ENCODE measurements around the gene GOLGA3. TPM values are rescaled to one million over a fixed set of nuclear protein-coding genes. Genes with fewer than 3 reads are reported as not detected.
"Not testable (repeated sequence)": the region's sequence is repeated elsewhere in the genome, so short reads cannot be mapped to it uniquely, and the experiment has no call there.

GOLGA3 gene
- total RNA-seq, 2 experiments from 2014 or later, result 36.7 to 38.5 TPM

GRCh38 chr12:132807295-132808092 lies 21.2 kb downstream of the GOLGA3 start:
- Mint-ChIP-seq H3K27ac (no peak overlapping the region), H3K4me1 (peaks cover 25% of the 10 kb centered on the region), H3K27me3 (no peaks in the 10 kb centered on the region), H3K4me3 (no peak overlapping the region), H3K36me3 (ENCODE audit: low read depth) (peaks cover 67% of the 10 kb centered on the region), H3K9me3 (ENCODE audit: low read depth) (no peaks in the 10 kb centered on the region)
- intact Hi-C loops (cut with DNase I, micrococcal nuclease), result loop anchor here (2.0 to 5.0 kb wide), 2 partner anchors 39 to 40 kb away; no protein-coding TSS in a partner anchor
- DNase-seq, result no peak
- CTCF ChIA-PET, result interaction anchor here (0.8 to 1.3 kb wide), 5 partner anchors 14 to 97 kb away, joined by 3 read pairs; no protein-coding TSS in a partner anchor
- no peak for ATAC-seq
- POLR2A ChIA-PET, result no interaction called here

DNA sequence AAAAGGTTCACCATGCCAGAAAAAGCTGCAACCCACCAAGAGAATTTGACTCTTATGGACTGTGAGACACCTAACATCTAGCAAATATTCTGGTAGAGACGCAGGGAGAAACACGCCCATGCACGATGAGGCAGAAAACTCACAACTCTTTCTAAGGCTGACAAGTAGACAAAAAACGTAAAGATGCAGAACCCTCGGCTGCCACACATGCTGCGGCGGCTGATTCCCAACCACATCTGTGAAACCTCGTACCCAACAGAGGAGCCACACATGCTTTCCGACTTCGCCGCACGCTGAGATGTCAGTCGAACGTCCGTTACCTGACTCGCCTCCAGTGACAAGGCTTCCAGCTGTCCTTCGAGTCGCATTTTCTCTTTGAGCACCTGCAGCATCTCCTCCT lies 21.8 kb downstream of the GOLGA3 start:
- no peak overlapping the region for H3K27ac Mint-ChIP-seq
- ChIA-PET CTCF (interaction anchor here (0.8 to 1.3 kb wide), 5 partner anchors 15 to 192 kb away, joined by 3 read pairs; no protein-coding TSS in a partner anchor), POLR2A (no interaction called here)
- no peaks in the 10 kb centered on the region for H3K27me3 Mint-ChIP-seq
- H3K9me3 Mint-ChIP-seq (ENCODE audit: low read depth), result no peaks in the 10 kb centered on the region
- ATAC-seq, result peak; percentile 78
- H3K4me3 Mint-ChIP-seq, result no peak overlapping the region
- peak; percentile 72 for DNase-seq
- peaks cover 64% of the 10 kb centered on the region for H3K36me3 Mint-ChIP-seq (ENCODE audit: low read depth)
- H3K4me1 Mint-ChIP-seq, result peaks cover 22% of the 10 kb centered on the region
- intact Hi-C loops (cut with DNase I, micrococcal nuclease), result loop anchor here (2.0 to 5.0 kb wide), 2 partner anchors 38 to 40 kb away; no protein-coding TSS in a partner anchor

DNA sequence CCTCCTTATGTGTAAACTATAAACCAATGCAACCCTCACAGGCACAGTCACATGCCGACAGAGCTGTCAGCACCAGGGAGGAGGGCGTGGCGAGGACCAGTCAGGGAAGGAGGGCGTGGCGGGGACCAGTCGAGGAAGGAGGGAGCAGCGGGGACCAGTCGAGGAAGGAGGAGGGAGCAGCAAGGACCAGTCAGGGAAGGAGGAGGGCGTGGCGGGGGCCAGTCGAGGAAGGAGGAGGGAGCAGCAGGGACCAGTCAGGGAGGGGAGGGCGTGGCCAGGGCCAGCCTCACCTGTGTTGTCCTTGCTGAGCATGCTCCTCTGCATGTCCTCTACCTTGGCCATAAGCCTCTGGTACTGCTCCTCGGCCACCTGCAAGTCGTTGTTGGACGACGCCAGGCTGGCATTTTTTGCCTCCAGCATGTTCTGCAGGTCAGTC lies 24.2 kb downstream of the GOLGA3 start:
- Mint-ChIP-seq H3K27me3 (no peaks in the 10 kb centered on the region), H3K4me3 (no peak overlapping the region), H3K4me1 (peaks cover 22% of the 10 kb centered on the region), H3K27ac (no peak overlapping the region), H3K36me3 (ENCODE audit: low read depth) (peaks cover 73% of the 10 kb centered on the region), H3K9me3 (ENCODE audit: low read depth) (no peaks in the 10 kb centered on the region)
- DNase-seq (no peak), ATAC-seq (no peak)
- CTCF ChIA-PET, result interaction anchor here (0.9 kb wide), 1 partner anchor 100 kb away, joined by 4 read pairs; no protein-coding TSS in a partner anchor
- intact Hi-C loops (cut with DNase I, micrococcal nuclease), result no loop called here
- POLR2A ChIA-PET, result interaction anchor here (0.7 kb wide), 1 partner anchor 226 kb away, joined by 3 read pairs; no protein-coding TSS in a partner anchor

- CTCF ChIA-PET, result no interaction called here
- DNase-seq (no peak), ATAC-seq (no peak)
- H3K9me3 Mint-ChIP-seq (ENCODE audit: low read depth), result no peaks in the 10 kb centered on the region
- H3K27me3 Mint-ChIP-seq, result no peaks in the 10 kb centered on the region
- H3K36me3 Mint-ChIP-seq (ENCODE audit: low read depth), result peaks cover 74% of the 10 kb centered on the region
- intact Hi-C loops (cut with DNase I, micrococcal nuclease), result no loop called here
- H3K27ac Mint-ChIP-seq, result no peak overlapping the region
- POLR2A ChIA-PET, result no interaction called here
- peaks cover 22% of the 10 kb centered on the region for H3K4me1 Mint-ChIP-seq
- no peak overlapping the region for H3K4me3 Mint-ChIP-seq
Measured at GRCh38 chr12:132803888-132804287, 24.8 kb downstream of the GOLGA3 start.

- Mint-ChIP-seq H3K4me3 (no peak overlapping the region), H3K4me1 (peaks cover 20% of the 10 kb centered on the region), H3K27me3 (no peaks in the 10 kb centered on the region), H3K9me3 (ENCODE audit: low read depth) (no peaks in the 10 kb centered on the region), H3K27ac (no peak overlapping the region), H3K36me3 (ENCODE audit: low read depth) (peaks cover 70% of the 10 kb centered on the region)
- intact Hi-C loops (cut with DNase I, micrococcal nuclease), result no loop called here
- POLR2A ChIA-PET, result no interaction called here
- DNase-seq (no peak), ATAC-seq (no peak)
- CTCF ChIA-PET, result no interaction called here
Measured at GRCh38 chr12:132803125-132803524, 25.5 kb downstream of the GOLGA3 start.

DNA sequence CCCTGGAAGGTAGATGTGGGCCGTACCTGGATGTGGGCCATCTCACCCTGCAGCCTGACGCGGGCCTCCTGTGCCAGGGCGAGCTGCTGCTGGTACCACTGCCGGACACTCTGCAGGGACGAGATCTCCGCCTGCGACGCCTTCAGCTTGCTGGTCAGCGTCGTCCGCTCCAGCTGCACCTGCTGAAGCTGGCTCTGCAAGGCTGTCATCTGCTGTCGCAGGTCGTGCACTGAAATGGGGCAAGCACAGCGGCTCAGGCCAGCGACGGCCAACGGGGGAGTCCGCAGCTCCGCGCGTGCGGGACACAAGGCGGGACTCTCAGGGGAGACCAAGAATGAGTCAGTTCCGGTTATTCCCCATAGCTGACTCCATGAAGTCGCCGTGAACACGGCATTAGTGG lies 26.9 kb downstream of the GOLGA3 start:
- POLR2A ChIA-PET, result no interaction called here
- CTCF ChIA-PET, result no interaction called here
- no peak overlapping the region for H3K4me3 Mint-ChIP-seq

DNA sequence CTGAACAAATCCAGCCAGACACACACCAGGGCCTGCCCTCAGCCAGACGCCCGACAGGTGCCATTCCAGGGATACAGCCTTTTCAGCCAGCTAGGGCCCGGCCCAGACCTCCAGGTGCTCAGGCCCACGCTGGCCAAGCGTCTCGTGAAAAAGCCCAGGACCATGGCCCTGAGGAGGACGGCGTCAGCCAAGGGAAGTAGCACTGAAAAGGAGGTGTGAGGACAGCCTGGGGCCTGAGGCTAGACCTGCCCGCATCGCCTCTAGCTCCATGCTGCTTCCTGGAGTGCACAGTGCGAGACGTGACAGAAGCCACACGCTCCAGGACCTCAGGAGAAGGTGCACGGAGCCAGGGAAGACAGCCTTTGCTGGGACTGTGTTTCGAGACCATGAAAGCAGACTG lies 29.8 kb downstream of the GOLGA3 start:
- H3K9me3 Mint-ChIP-seq (ENCODE audit: low read depth), result no peaks in the 10 kb centered on the region
- intact Hi-C loops (cut with DNase I, micrococcal nuclease), result no loop called here
- H3K36me3 Mint-ChIP-seq (ENCODE audit: low read depth), result peaks cover 66% of the 10 kb centered on the region
- DNase-seq (no peak), ATAC-seq (no peak)
- ChIA-PET CTCF (interaction anchor here (0.7 to 1.4 kb wide), 2 partner anchors 24 to 479 kb away, joined by 3 read pairs; no protein-coding TSS in a partner anchor), POLR2A (interaction anchor here (0.5 kb wide), 1 partner anchor 102 kb away, joined by 3 read pairs; no protein-coding TSS in a partner anchor)
- H3K4me3 Mint-ChIP-seq, result no peak overlapping the region
- H3K4me1 Mint-ChIP-seq, result no peaks in the 10 kb centered on the region
- no peak overlapping the region for H3K27ac Mint-ChIP-seq
- no peaks in the 10 kb centered on the region for H3K27me3 Mint-ChIP-seq

More for the DNA sequence above, 26.9 kb downstream of the GOLGA3 start:
- H3K27ac Mint-ChIP-seq, result no peak overlapping the region
- DNase-seq (no peak), ATAC-seq (no peak)
- intact Hi-C loops (cut with DNase I, micrococcal nuclease), result no loop called here
- peaks cover 68% of the 10 kb centered on the region for H3K36me3 Mint-ChIP-seq (ENCODE audit: low read depth)
- no peaks in the 10 kb centered on the region for H3K27me3 Mint-ChIP-seq
- peaks cover 8% of the 10 kb centered on the region for H3K4me1 Mint-ChIP-seq
- no peaks in the 10 kb centered on the region for H3K9me3 Mint-ChIP-seq (ENCODE audit: low read depth)

- POLR2A ChIA-PET, result no interaction called here
- no peak overlapping the region for H3K27ac Mint-ChIP-seq
- H3K27me3 Mint-ChIP-seq, result no peaks in the 10 kb centered on the region
- no peak overlapping the region for H3K4me3 Mint-ChIP-seq
- peaks cover 58% of the 10 kb centered on the region for H3K36me3 Mint-ChIP-seq (ENCODE audit: low read depth)
- CTCF ChIA-PET, result interaction anchor here (0.7 kb wide), 1 partner anchor 478 kb away, joined by 3 read pairs; no protein-coding TSS in a partner anchor
- DNase-seq (no peak), ATAC-seq (no peak)
- H3K9me3 Mint-ChIP-seq (ENCODE audit: low read depth), result no peaks in the 10 kb centered on the region
- intact Hi-C loops (cut with DNase I, micrococcal nuclease), result no loop called here
- H3K4me1 Mint-ChIP-seq, result no peaks in the 10 kb centered on the region
Measured at GRCh38 chr12:132797820-132798570, 30.7 kb downstream of the GOLGA3 start.

- no peak for ATAC-seq
- Mint-ChIP-seq H3K27me3 (no peaks in the 10 kb centered on the region), H3K36me3 (ENCODE audit: low read depth) (peaks cover 54% of the 10 kb centered on the region)
Measured at GRCh38 chr12:132795847-132796246, 32.8 kb downstream of the GOLGA3 start.

DNA sequence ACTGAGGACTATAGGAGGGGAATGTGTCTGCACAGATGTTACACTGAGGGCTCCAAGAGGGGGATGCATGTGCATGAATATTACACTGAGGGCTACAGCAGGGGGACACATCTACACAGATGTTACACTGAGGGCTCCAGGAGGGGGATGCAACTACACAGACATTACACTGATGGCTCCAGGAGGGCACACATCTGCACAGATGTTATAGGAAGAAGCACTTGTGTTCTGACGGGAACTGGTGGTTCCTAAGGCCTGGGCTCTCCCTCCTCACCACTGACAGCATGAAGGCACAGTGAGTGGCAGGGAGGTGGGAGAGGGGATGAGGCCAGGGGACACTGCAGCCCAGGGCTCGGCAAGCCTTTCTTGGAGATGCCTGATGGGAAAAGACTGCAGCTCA lies 36.7 kb downstream of the GOLGA3 start:
- H3K36me3 Mint-ChIP-seq (ENCODE audit: low read depth), result peaks cover 47% of the 10 kb centered on the region
- H3K4me3 Mint-ChIP-seq; H3K4me1 Mint-ChIP-seq; H3K27me3 Mint-ChIP-seq; H3K9me3 Mint-ChIP-seq (ENCODE audit: low read depth); POLR2A ChIA-PET; H3K27ac Mint-ChIP-seq; intact Hi-C loops (cut with DNase I, micrococcal nuclease); DNase-seq; ATAC-seq: not testable (repeated sequence)
- CTCF ChIA-PET, result interaction anchor here (0.8 kb wide), 1 partner anchor 56 kb away, joined by 6 read pairs; no protein-coding TSS in a partner anchor

More at GRCh38 chr12:132795847-132796246, 32.8 kb downstream of the GOLGA3 start:
- Mint-ChIP-seq H3K27ac (no peak overlapping the region), H3K4me3 (no peak overlapping the region), H3K9me3 (ENCODE audit: low read depth) (no peaks in the 10 kb centered on the region), H3K4me1 (no peaks in the 10 kb centered on the region)
- no peak for DNase-seq
- POLR2A ChIA-PET, result no interaction called here
- intact Hi-C loops (cut with DNase I, micrococcal nuclease), result no loop called here
- CTCF ChIA-PET, result no interaction called here

- no peak for ATAC-seq
- no peak overlapping the region for H3K4me3 Mint-ChIP-seq
- no peak overlapping the region for H3K27ac Mint-ChIP-seq
- ChIA-PET CTCF (interaction anchor here (0.9 kb wide), 1 partner anchor 19 kb away, joined by 3 read pairs; no protein-coding TSS in a partner anchor), POLR2A (no interaction called here)
- H3K9me3 Mint-ChIP-seq (ENCODE audit: low read depth), result no peaks in the 10 kb centered on the region
- no peaks in the 10 kb centered on the region for H3K4me1 Mint-ChIP-seq
- no peak for DNase-seq
- intact Hi-C loops (cut with DNase I, micrococcal nuclease), result no loop called here
- H3K36me3 Mint-ChIP-seq (ENCODE audit: low read depth), result peaks cover 49% of the 10 kb centered on the region
- H3K27me3 Mint-ChIP-seq, result no peaks in the 10 kb centered on the region
Measured at GRCh38 chr12:132789099-132789471, 39.6 kb downstream of the GOLGA3 start.

Data from activated CD4-positive, alpha-beta T cell treated with anti-CD3 and anti-CD28 coated beads for 36 hours (primary cell).